ENCODE results near the gene OR5P2.

DNA sequence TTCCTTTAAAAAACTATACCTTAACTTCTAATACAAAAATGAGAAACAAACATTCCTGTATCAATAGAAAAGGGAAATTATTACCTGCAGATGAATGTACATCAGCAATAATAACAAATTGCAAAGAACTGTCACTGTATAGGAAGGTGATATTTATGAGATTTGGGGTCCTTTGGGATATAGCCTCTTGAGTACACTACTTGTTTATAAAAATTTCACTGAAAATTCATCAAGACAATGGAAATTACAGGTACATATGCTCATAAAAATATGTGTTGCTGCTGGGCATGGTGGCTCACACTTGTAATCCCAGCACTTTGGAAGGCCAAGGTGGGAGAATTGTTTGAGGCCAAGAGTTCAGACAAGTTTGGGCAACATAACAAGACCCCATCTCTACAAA, 34.0 kb upstream of the OR5P2 start, which contains the start of gene OR5P3:
- TF ChIP-seq, protein P1, sequence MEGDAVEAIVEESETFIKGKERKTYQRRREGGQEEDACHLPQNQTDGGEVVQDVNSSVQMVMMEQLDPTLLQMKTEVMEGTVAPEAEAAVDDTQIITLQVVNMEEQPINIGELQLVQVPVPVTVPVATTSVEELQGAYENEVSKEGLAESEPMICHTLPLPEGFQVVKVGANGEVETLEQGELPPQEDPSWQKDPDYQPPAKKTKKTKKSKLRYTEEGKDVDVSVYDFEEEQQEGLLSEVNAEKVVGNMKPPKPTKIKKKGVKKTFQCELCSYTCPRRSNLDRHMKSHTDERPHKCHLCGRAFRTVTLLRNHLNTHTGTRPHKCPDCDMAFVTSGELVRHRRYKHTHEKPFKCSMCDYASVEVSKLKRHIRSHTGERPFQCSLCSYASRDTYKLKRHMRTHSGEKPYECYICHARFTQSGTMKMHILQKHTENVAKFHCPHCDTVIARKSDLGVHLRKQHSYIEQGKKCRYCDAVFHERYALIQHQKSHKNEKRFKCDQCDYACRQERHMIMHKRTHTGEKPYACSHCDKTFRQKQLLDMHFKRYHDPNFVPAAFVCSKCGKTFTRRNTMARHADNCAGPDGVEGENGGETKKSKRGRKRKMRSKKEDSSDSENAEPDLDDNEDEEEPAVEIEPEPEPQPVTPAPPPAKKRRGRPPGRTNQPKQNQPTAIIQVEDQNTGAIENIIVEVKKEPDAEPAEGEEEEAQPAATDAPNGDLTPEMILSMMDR (IDR thresholded peaks at IDR 0.05) = no peak
- no peak for TF ChIP-seq ZFX (IDR thresholded peaks at IDR 0.05; ENCODE audit: borderline replicate concordance)

Data from 22Rv1 (cell line).